ENCODE data around the gene ETHE1. TPM values are rescaled to one million over a fixed set of nuclear protein-coding genes. Genes with fewer than 3 reads are reported as not detected.

The ETHE1 gene
- polyA plus RNA-seq, 3 donors, result 71.2 to 135 (median 111) TPM

DNA sequence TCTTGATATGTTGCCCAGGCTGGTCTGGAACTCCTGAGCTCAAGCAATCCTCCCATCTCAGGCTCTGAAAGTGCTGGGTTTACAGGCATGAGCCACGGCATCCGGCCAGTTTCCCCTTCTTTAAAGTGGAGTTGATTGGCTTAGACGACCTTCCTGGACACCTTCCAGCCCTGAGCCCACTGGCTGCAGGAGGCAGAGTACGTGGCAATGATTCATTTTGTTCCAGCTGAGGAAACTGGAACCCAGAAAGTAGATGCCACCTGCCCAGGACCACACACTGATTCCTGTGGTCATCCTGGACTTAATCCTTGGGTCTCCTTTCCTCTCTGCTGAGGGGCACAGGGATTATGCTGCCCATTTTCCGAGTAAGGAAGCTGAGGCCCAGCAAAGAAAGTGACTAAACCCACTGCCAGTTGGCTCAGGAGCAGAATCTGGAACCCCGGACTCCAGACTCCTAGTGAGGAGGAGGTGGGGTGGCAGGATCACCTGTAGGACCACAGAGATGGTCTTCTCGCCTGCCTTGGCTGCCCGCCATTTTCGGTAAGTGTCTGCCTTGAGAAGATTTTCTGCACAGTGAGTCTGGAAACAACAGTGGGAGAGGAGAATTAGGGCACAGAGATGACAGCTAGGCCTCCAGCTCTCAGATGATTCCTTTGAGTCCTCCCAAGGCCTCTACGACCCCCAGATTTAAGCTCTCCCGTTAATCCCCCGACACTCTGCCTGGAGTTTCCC, 47.6 kb upstream of the ETHE1 start:
- intact Hi-C loops (cut with micrococcal nuclease), result loop anchor here (1.0 kb wide), 1 partner anchor 22 kb away; the partner anchor contains the start of genes IRGQ (in 2 of the 2) and ZNF576 (in 2 of the 2)
- peaks cover 11 to 23% of the 10 kb centered on the region in 2 donors for H3K36me3 Mint-ChIP-seq
- WGBS (ENCODE audit: insufficient coverage), result 42% methylated on average over 8 of the region's 12 CpGs

DNA sequence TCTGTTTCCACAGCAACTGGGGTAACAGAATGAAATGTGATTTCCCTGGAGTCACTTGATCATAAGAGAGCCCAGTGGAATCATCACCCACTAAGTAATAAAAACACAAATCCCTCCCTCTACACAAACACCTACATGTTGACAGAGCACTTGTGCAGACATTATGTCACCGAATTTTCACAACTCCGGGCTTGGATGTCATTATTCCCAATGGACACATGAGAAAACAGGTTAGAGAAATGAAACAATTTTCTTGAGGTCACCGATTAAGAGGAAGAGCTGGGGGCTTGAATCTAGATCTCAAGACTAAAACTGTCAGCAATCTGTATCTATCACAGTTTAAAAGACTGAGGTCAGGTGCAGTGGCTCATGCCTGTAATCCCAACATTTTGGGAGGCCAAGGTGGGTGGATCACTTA, 45.2 kb upstream of the ETHE1 start:
- Mint-ChIP-seq H3K36me3 (peaks cover 11 to 25% of the 10 kb centered on the region in 2 donors), H3K27ac (peak overlapping the region in 4 of 7 donors; percentile 3 to 43 (median 20)), H3K9me3 (no peaks in the 10 kb centered on the region), H3K27me3 (ENCODE audit: low read depth in 3 of 3) (peaks cover 0 to 2% (median 0%) of the 10 kb centered on the region in 3 donors), H3K4me3 (no peak overlapping the region), H3K4me1 (peaks cover 25% of the 10 kb centered on the region)
- Histone ChIP-seq H3K4me2 (replicated peaks; ENCODE audit: extremely low read depth, low read length, poor library complexity, severe bottlenecking) (no peak overlapping the region), H3K9me3 (replicated peaks in 1 of 2; ENCODE audit: control insufficient read depth in 1 of 2, insufficient read depth in 1 of 2, low read length in 2 of 2) (no peaks in the 10 kb centered on the region), H3K9ac (ENCODE audit: insufficient read depth, low read length, poor library complexity, severe bottlenecking) (no peak overlapping the region), H3K27ac (ENCODE audit: low read depth in 1 of 2, low read length in 2 of 2) (no peak overlapping the region), H2AFZ (ENCODE audit: insufficient read depth, low read depth, low read length, poor library complexity, severe bottlenecking) (no peak overlapping the region), H3K4me3 (replicated peaks in 1 of 3; ENCODE audit: low read depth in 2 of 3, low read length in 3 of 3) (no peak overlapping the region), H3K36me3 (replicated peaks in 1 of 2; ENCODE audit: control insufficient read depth in 1 of 2, insufficient read depth in 2 of 2, low read length in 2 of 2) (peaks cover 0 to 17% of the 10 kb centered on the region in 2 donors), H4K20me1 (ENCODE audit: insufficient read depth, low read length) (no peaks in the 10 kb centered on the region), H3K4me1 (ENCODE audit: control insufficient read depth in 1 of 2, insufficient read depth in 2 of 2, low read length in 2 of 2) (peaks cover 18 to 19% of the 10 kb centered on the region in 2 donors), H3K27me3 (ENCODE audit: control insufficient read depth in 2 of 2, insufficient read depth in 2 of 2, low read length in 2 of 2) (no peaks in the 10 kb centered on the region), H3K79me2 (ENCODE audit: insufficient read depth, low read length) (peaks cover 46% of the 10 kb centered on the region)
- DNase-seq, result no peak
- intact Hi-C loops (cut with micrococcal nuclease), result no loop called here
- 100% methylated on average over 1 of the region's 3 CpGs for WGBS (ENCODE audit: insufficient coverage)
- TF ChIP-seq, protein P1, sequence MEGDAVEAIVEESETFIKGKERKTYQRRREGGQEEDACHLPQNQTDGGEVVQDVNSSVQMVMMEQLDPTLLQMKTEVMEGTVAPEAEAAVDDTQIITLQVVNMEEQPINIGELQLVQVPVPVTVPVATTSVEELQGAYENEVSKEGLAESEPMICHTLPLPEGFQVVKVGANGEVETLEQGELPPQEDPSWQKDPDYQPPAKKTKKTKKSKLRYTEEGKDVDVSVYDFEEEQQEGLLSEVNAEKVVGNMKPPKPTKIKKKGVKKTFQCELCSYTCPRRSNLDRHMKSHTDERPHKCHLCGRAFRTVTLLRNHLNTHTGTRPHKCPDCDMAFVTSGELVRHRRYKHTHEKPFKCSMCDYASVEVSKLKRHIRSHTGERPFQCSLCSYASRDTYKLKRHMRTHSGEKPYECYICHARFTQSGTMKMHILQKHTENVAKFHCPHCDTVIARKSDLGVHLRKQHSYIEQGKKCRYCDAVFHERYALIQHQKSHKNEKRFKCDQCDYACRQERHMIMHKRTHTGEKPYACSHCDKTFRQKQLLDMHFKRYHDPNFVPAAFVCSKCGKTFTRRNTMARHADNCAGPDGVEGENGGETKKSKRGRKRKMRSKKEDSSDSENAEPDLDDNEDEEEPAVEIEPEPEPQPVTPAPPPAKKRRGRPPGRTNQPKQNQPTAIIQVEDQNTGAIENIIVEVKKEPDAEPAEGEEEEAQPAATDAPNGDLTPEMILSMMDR (IDR thresholded peaks at IDR 0.05), result no peak

More for the DNA sequence above, 47.6 kb upstream of the ETHE1 start:
- Mint-ChIP-seq H3K27me3 (ENCODE audit: low read depth in 3 of 3) (peaks cover 0 to 4% (median 0%) of the 10 kb centered on the region in 3 donors), H3K4me1 (peaks cover 29% of the 10 kb centered on the region), H3K9me3 (no peaks in the 10 kb centered on the region), H3K4me3 (peak overlapping the region; percentile 87 to 96), H3K27ac (peak overlapping the region; percentile 95 to 98 (median 97))
- Histone ChIP-seq H3K9me3 (replicated peaks in 1 of 2; ENCODE audit: control insufficient read depth in 1 of 2, insufficient read depth in 1 of 2, low read length in 2 of 2) (no peaks in the 10 kb centered on the region), H3K4me3 (replicated peaks in 1 of 3; ENCODE audit: low read depth in 2 of 3, low read length in 3 of 3) (peak overlapping the region; percentile 72 to 89 (median 87)), H3K79me2 (ENCODE audit: insufficient read depth, low read length) (peaks cover 40% of the 10 kb centered on the region), H3K27me3 (ENCODE audit: control insufficient read depth in 2 of 2, insufficient read depth in 2 of 2, low read length in 2 of 2) (no peaks in the 10 kb centered on the region), H3K4me1 (ENCODE audit: control insufficient read depth in 1 of 2, insufficient read depth in 2 of 2, low read length in 2 of 2) (peaks cover 19 to 21% of the 10 kb centered on the region in 2 donors), H2AFZ (ENCODE audit: insufficient read depth, low read depth, low read length, poor library complexity, severe bottlenecking) (peak overlapping the region; percentile 94), H4K20me1 (ENCODE audit: insufficient read depth, low read length) (no peaks in the 10 kb centered on the region), H3K9ac (ENCODE audit: insufficient read depth, low read length, poor library complexity, severe bottlenecking) (peak overlapping the region; percentile 90), H3K36me3 (replicated peaks in 1 of 2; ENCODE audit: control insufficient read depth in 1 of 2, insufficient read depth in 2 of 2, low read length in 2 of 2) (peaks cover 0 to 17% of the 10 kb centered on the region in 2 donors), H3K27ac (ENCODE audit: low read depth in 1 of 2, low read length in 2 of 2) (peak overlapping the region; percentile 55 to 96), H3K4me2 (replicated peaks; ENCODE audit: extremely low read depth, low read length, poor library complexity, severe bottlenecking) (peak overlapping the region; percentile 79)
- DNase-seq, result peak in 2 of 3 donors; percentile 16 to 68
- TF ChIP-seq, protein P1 (IDR thresholded peaks at IDR 0.05), result no peak

Measured in CD14-positive monocyte (primary cell).